Sigmoid colon (tissue), 7 donors: ENCODE data around the gene KRT24. TPM values are rescaled to one million over a fixed set of nuclear protein-coding genes. Genes with fewer than 3 reads are reported as not detected.

Experiments
- DNase-seq: peaks from one replicate; pipeline ENCODE4 v3.0.0-alpha.2; 2019
- H3K27ac ChIP-seq, 4 donors: fragments of 200-600 bp; sonication (generic); one replicate each; pipeline ENCODE4 v1.5.1; 2016 to 2019; ENCODE audit warnings: mild to moderate bottlenecking in 1 of 4
- H3K27me3 ChIP-seq, 3 donors: fragments of 200-600 bp; sonication (generic); one replicate each; pipeline ENCODE4 v1.5.1; 2019; ENCODE audit warnings: mild to moderate bottlenecking in 1 of 3
- H3K36me3 ChIP-seq, 4 donors: fragments of 200-600 bp; sonication (generic); one replicate each; pipeline ENCODE4 v1.5.1; 2016 to 2019
- H3K4me1 ChIP-seq, 4 donors: fragments of 200-600 bp; sonication (generic); one replicate each; pipeline ENCODE4 v1.5.1; 2017 to 2019
- H3K4me3 ChIP-seq, 4 donors: fragments of 200-600 bp; sonication (generic); one replicate each; pipeline ENCODE4 v1.5.1; 2017 to 2019; ENCODE audit warnings: mild to moderate bottlenecking in 2 of 4, moderate library complexity in 1 of 4
- H3K9me3 ChIP-seq, 4 donors: fragments of 200-600 bp in 3 of 4; sonication (generic) in 3 of 4; one replicate each; pipeline versions ENCODE4 v1.5.1 to v1.6.1; 2013 to 2019
- CTCF ChIP-seq, 4 experiments: fragments of 450-650 bp in 3 of 4; fragments of 200-600 bp in 1 of 4; IDR thresholded peaks; one replicate each; pipeline ENCODE4 v1.5.1; 2016 to 2019; ENCODE audit warnings: antibody characterized with exemption in 4 of 4, mild to moderate bottlenecking in 3 of 4, moderate library complexity in 2 of 4
- EP300 ChIP-seq, 4 donors: sonication (generic); formaldehyde crosslinking; IDR thresholded peaks; one replicate each; pipeline ENCODE4 v1.6.1; 2017; ENCODE audit warnings: antibody characterized with exemption in 4 of 4
- POLR2A ChIP-seq, 2 donors: fragments of 450-650 bp; IDR thresholded peaks; one replicate each; pipeline ENCODE4 v1.6.1; 2016; ENCODE audit warnings: antibody characterized with exemption in 2 of 2, mild to moderate bottlenecking in 2 of 2, moderate library complexity in 2 of 2
- POLR2AphosphoS5 ChIP-seq, 4 donors: sonication (generic); formaldehyde crosslinking; IDR thresholded peaks; one replicate each; pipeline ENCODE4 v1.6.1; 2017; ENCODE audit warnings: antibody characterized with exemption in 4 of 4
- WGBS, 2 donors: extraction: QIAGEN DNeasy Blood & Tissue Kit; methylation state at CpG; one replicate each; pipeline ENCODE4 v1.1.7; 2013; 5-methylcytosine and 5-hydroxymethylcytosine counted together
- intact Hi-C: fragments of 100-400 bp; cut with DNase I; formaldehyde crosslinking; loops from one replicate; pipeline ENCODE4 v1.15.1; 2023
- polyA plus RNA-seq, 3 donors: library from polyadenylated mRNA; stranded (reverse); fragments of 200-250 nt; gene quantifications; one replicate each; pipeline ENCODE4 v1.2.3, GENCODE V29; 2013
- total RNA-seq, 4 donors: library from RNA; depleted of rRNA; stranded (reverse); fragments of >200 nt; gene quantifications; one replicate each; pipeline ENCODE4 v1.1.0, GENCODE V29; 2016
- donor health status: healthy with polysubstance abuse.
- donor health status: Bipolar disorder and iron deficiency.
- donor health status: healthy.

KRT24 gene
- total and polyA plus RNA-seq, 7 donors, result 0.36 to 5.4 (median 1.7) TPM; not detected in 3

- Histone ChIP-seq H3K27me3 (peaks cover 0 to 24% (median 0%) of the 10 kb centered on the region in 3 donors), H3K27ac (no peak overlapping the region), H3K4me1 (no peaks in the 10 kb centered on the region), H3K4me3 (no peak overlapping the region), H3K9me3 (no peaks in the 10 kb centered on the region), H3K36me3 (no peaks in the 10 kb centered on the region)
- intact Hi-C loops, result no loop called here
- WGBS, 2 donors, result 92 to 93% methylated on average over 2 of the region's 2 CpGs
- no peak for TF ChIP-seq POLR2A (IDR thresholded peaks at IDR 0.05)
- TF ChIP-seq EP300 (IDR thresholded peaks at IDR 0.05), result no peak
- no peak for TF ChIP-seq POLR2AphosphoS5 (IDR thresholded peaks at IDR 0.05)
- no peak for TF ChIP-seq CTCF (IDR thresholded peaks at IDR 0.05)
- no peak for DNase-seq
Measured at GRCh38 chr17:40672654-40673053, 30.9 kb downstream of the KRT24 start.

- Histone ChIP-seq H3K9me3 (no peaks in the 10 kb centered on the region), H3K27me3 (peaks cover 0 to 22% (median 0%) of the 10 kb centered on the region in 3 donors), H3K4me3 (no peak overlapping the region), H3K27ac (no peak overlapping the region), H3K36me3 (no peaks in the 10 kb centered on the region), H3K4me1 (no peaks in the 10 kb centered on the region)
- no peak for DNase-seq
- intact Hi-C loops, result no loop called here
- no peak for TF ChIP-seq CTCF (IDR thresholded peaks at IDR 0.05)
- TF ChIP-seq POLR2A (IDR thresholded peaks at IDR 0.05), result no peak
- TF ChIP-seq EP300 (IDR thresholded peaks at IDR 0.05), result no peak
- no peak for TF ChIP-seq POLR2AphosphoS5 (IDR thresholded peaks at IDR 0.05)
- WGBS, 2 donors, result 48 to 51% methylated on average over 4 of the region's 4 CpGs
Measured at GRCh38 chr17:40671282-40671681, 32.3 kb downstream of the KRT24 start.

GRCh38 chr17:40666331-40666730, 37.2 kb downstream of the KRT24 start:
- Histone ChIP-seq H3K27ac (no peak overlapping the region), H3K4me3 (no peak overlapping the region), H3K27me3 (peaks cover 0 to 28% (median 0%) of the 10 kb centered on the region in 3 donors), H3K4me1 (no peaks in the 10 kb centered on the region), H3K36me3 (no peaks in the 10 kb centered on the region), H3K9me3 (no peaks in the 10 kb centered on the region)
- TF ChIP-seq CTCF (IDR thresholded peaks at IDR 0.05), result no peak
- no peak for TF ChIP-seq POLR2A (IDR thresholded peaks at IDR 0.05)
- no peak for TF ChIP-seq POLR2AphosphoS5 (IDR thresholded peaks at IDR 0.05)
- no peak for TF ChIP-seq EP300 (IDR thresholded peaks at IDR 0.05)
- no peak for DNase-seq
- intact Hi-C loops, result no loop called here

GRCh38 chr17:40664582-40665333, 38.8 kb downstream of the KRT24 start, which contains the start of gene KRT222:
Gene KRT222 (minus strand): TSS chr17:40665177. CDS start chr17:40665099, 78 bp downstream.
- 7 to 14% methylated on average over 12 of the region's 12 CpGs for WGBS, 2 donors
- no peak within 1 kb of the TSS for H3K27ac ChIP-seq

More at GRCh38 chr17:40664582-40665333, 38.8 kb downstream of the KRT24 start, which contains the start of gene KRT222:
- intact Hi-C loops, result no loop called here
- no peak for TF ChIP-seq POLR2A (IDR thresholded peaks at IDR 0.05)
- no peak for TF ChIP-seq POLR2AphosphoS5 (IDR thresholded peaks at IDR 0.05)
- TF ChIP-seq CTCF (IDR thresholded peaks at IDR 0.05), result no peak
- TF ChIP-seq EP300 (IDR thresholded peaks at IDR 0.05), result no peak
- Histone ChIP-seq H3K36me3 (no peaks in the 10 kb centered on the region), H3K4me1 (no peaks in the 10 kb centered on the region), H3K9me3 (no peaks in the 10 kb centered on the region), H3K27me3 (peaks cover 0 to 28% (median 0%) of the 10 kb centered on the region in 3 donors), H3K4me3 (peak within 1 kb of the TSS in 3 of 4 donors; percentile 20 to 29 (median 23))
- DNase-seq, result no peak
